ENCODE data around the gene SLC38A10.

Gene SLC38A10

GRCh38 chr17:81206657-81207056 lies 88.5 kb downstream of the SLC38A10 start:
- no peaks in the 10 kb centered on the region for H3K27me3 ChIP-seq
- H3K36me3 ChIP-seq: peaks cover 27% of the 10 kb centered on the region
- peak overlapping the region; percentile 66 for H3K4me2 ChIP-seq
- H4K20me1 ChIP-seq: peaks cover 66% of the 10 kb centered on the region
- H3K27ac ChIP-seq: peak overlapping the region; percentile 72; the same call in 1 of the 2 replicates
- no peak overlapping the region for H3K9ac ChIP-seq
- H3K4me3 ChIP-seq: no peak overlapping the region
- H3K4me1 ChIP-seq: peaks cover 83% of the 10 kb centered on the region
- no peaks in the 10 kb centered on the region for H3K9me3 ChIP-seq
- no peak for TF ChIP-seq Cebpa-rat (IDR thresholded peaks at IDR 0.05)

- no peaks in the 10 kb centered on the region for H3K27me3 ChIP-seq
- peaks cover 83% of the 10 kb centered on the region for H3K4me1 ChIP-seq
- no peak overlapping the region for H3K4me3 ChIP-seq
- H3K27ac ChIP-seq: 0 out of 2 replicates have a peak overlapping the region, but pooled peaks have one; percentile 72
- peak overlapping the region; percentile 66 for H3K4me2 ChIP-seq
- peaks cover 27% of the 10 kb centered on the region for H3K36me3 ChIP-seq
- H4K20me1 ChIP-seq: peaks cover 61% of the 10 kb centered on the region
- no peaks in the 10 kb centered on the region for H3K9me3 ChIP-seq
- H3K9ac ChIP-seq: no peak overlapping the region
- TF ChIP-seq Cebpa-rat (IDR thresholded peaks at IDR 0.05): no peak
These were observed 88.9 kb downstream of the SLC38A10 start for GRCh38 chr17:81206166-81206565.

GRCh38 chr17:81204578-81204977 lies 90.5 kb downstream of the SLC38A10 start:
- peak overlapping the region; percentile 34; the same call in 1 of the 2 replicates for H3K4me2 ChIP-seq
- H3K9ac ChIP-seq: no peak overlapping the region
- H3K27me3 ChIP-seq: no peaks in the 10 kb centered on the region
- H3K4me1 ChIP-seq: peaks cover 85% of the 10 kb centered on the region
- H3K4me3 ChIP-seq: no peak overlapping the region
- no peak for TF ChIP-seq Cebpa-rat (IDR thresholded peaks at IDR 0.05)
- peaks cover 50% of the 10 kb centered on the region for H4K20me1 ChIP-seq
- H3K36me3 ChIP-seq: peaks cover 36% of the 10 kb centered on the region
- H3K27ac ChIP-seq: no peak overlapping the region
- no peaks in the 10 kb centered on the region for H3K9me3 ChIP-seq

GRCh38 chr17:81203136-81203535 lies 92.0 kb downstream of the SLC38A10 start:
- H3K36me3 ChIP-seq: peaks cover 41% of the 10 kb centered on the region
- peaks cover 79% of the 10 kb centered on the region for H3K4me1 ChIP-seq
- no peaks in the 10 kb centered on the region for H3K9me3 ChIP-seq
- TF ChIP-seq Cebpa-rat (IDR thresholded peaks at IDR 0.05): no peak
- no peak overlapping the region for H3K4me2 ChIP-seq
- H3K27ac ChIP-seq: no peak overlapping the region
- H3K9ac ChIP-seq: no peak overlapping the region
- peaks cover 40% of the 10 kb centered on the region for H4K20me1 ChIP-seq
- H3K4me3 ChIP-seq: no peak overlapping the region
- no peaks in the 10 kb centered on the region for H3K27me3 ChIP-seq

- no peak overlapping the region for H3K9ac ChIP-seq
- H3K9me3 ChIP-seq: no peaks in the 10 kb centered on the region
- no peak overlapping the region for H3K4me3 ChIP-seq
- H3K27me3 ChIP-seq: no peaks in the 10 kb centered on the region
- peaks cover 81% of the 10 kb centered on the region for H3K4me1 ChIP-seq
- no peak overlapping the region for H3K27ac ChIP-seq
- H4K20me1 ChIP-seq: peaks cover 35% of the 10 kb centered on the region
- peaks cover 46% of the 10 kb centered on the region for H3K36me3 ChIP-seq
- no peak for TF ChIP-seq Cebpa-rat (IDR thresholded peaks at IDR 0.05)
- peak overlapping the region; percentile 31 for H3K4me2 ChIP-seq
These were observed 92.8 kb downstream of the SLC38A10 start for GRCh38 chr17:81202318-81202717.

GRCh38 chr17:81200695-81201580 lies 94.2 kb downstream of the SLC38A10 start:
- Histone ChIP-seq H3K27ac (peak overlapping the region; percentile 75), H3K4me2 (peak overlapping the region; percentile 81), H3K4me1 (peaks cover 73% of the 10 kb centered on the region), H3K27me3 (no peaks in the 10 kb centered on the region), H3K36me3 (peaks cover 60% of the 10 kb centered on the region), H3K9me3 (no peaks in the 10 kb centered on the region), H4K20me1 (peaks cover 21% of the 10 kb centered on the region; the same call in 1 of the 2 replicates), H3K4me3 (no peak overlapping the region), H3K9ac (0 out of 2 replicates have a peak overlapping the region, but pooled peaks have one; percentile 40)
- no peak for TF ChIP-seq Cebpa-rat (IDR thresholded peaks at IDR 0.05)

GRCh38 chr17:81200201-81200600 lies 94.9 kb downstream of the SLC38A10 start:
- no peak for TF ChIP-seq Cebpa-rat (IDR thresholded peaks at IDR 0.05)
- Histone ChIP-seq H3K4me1 (peaks cover 68% of the 10 kb centered on the region), H3K27me3 (no peaks in the 10 kb centered on the region), H3K9me3 (no peaks in the 10 kb centered on the region), H3K4me3 (no peak overlapping the region), H3K9ac (no peak overlapping the region), H3K27ac (peak overlapping the region; percentile 75), H4K20me1 (0 out of 2 replicates have a peak, but pooled peaks cover 16% of the 10 kb centered on the region), H3K36me3 (peaks cover 67% of the 10 kb centered on the region), H3K4me2 (peak overlapping the region; percentile 81)

DNA sequence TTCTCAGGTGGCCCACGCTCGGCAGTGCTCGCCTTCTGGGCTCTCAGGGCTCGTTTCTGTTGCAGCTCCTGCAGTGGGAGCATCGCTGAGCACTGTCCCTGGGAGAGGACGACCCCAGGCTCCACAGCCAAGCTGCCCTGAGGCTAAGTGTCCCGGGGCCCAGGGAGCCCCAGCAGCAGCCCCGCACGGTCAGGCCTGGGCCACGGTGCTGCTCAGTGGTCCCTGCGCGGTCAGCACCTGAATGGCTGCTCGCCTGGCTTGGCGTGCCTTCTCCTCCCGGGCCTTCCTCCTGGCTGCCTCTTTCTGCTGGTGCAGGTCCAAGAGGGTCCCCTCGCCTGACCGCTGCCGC lies 95.7 kb downstream of the SLC38A10 start:
- H3K27me3 ChIP-seq: no peaks in the 10 kb centered on the region
- no peak overlapping the region for H3K4me2 ChIP-seq
- H3K9ac ChIP-seq: no peak overlapping the region
- 0 out of 2 replicates have a peak, but pooled peaks cover 13% of the 10 kb centered on the region for H4K20me1 ChIP-seq
- peaks cover 61% of the 10 kb centered on the region for H3K4me1 ChIP-seq
- H3K4me3 ChIP-seq: no peak overlapping the region
- H3K9me3 ChIP-seq: no peaks in the 10 kb centered on the region
- peaks cover 75% of the 10 kb centered on the region for H3K36me3 ChIP-seq
- no peak for TF ChIP-seq Cebpa-rat (IDR thresholded peaks at IDR 0.05)
- no peak overlapping the region for H3K27ac ChIP-seq

DNA sequence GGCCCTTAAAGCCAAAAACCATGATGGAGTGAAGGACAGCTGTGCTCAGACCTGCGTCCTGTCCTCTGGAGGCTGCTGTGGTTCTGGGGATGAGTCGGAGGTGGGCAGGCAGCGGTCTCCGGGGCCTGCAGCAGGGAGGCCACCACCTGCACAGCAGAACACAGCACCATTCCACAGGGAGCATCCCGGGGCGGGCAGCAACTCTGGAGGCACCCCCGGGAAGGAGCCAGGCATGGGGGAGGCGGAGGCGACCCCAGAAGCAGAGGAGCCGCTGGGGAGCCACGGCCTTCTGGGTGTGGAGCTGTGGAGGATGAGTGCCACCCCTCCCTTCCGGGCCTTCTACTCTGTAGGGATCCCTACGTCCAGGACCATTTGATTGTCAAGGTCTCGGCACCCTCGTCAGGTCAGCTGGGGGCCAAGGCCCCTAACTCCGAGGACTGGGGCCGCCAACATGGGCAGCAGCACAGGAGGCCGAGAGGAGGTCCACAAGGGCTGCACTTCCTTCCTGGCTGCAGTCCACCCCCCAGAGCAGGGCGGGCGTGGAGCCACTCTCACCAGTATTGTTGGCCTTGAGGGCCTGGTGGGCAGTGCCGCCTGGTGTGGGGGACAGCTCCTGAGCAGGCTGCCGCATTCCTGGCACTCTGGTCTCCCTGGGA lies 96.2 kb downstream of the SLC38A10 start:
- TF ChIP-seq Cebpa-rat (IDR thresholded peaks at IDR 0.05): no peak
- no peak overlapping the region for H3K27ac ChIP-seq
- peaks cover 56% of the 10 kb centered on the region for H3K4me1 ChIP-seq
- no peak overlapping the region for H3K4me2 ChIP-seq
- H3K4me3 ChIP-seq: no peak overlapping the region
- H3K36me3 ChIP-seq: peaks cover 75% of the 10 kb centered on the region
- H4K20me1 ChIP-seq: 0 out of 2 replicates have a peak, but pooled peaks cover 8% of the 10 kb centered on the region
- no peaks in the 10 kb centered on the region for H3K9me3 ChIP-seq
- no peak overlapping the region for H3K9ac ChIP-seq
- no peaks in the 10 kb centered on the region for H3K27me3 ChIP-seq
